Activated naive CD8-positive, alpha-beta T cell treated with anti-CD3 and anti-CD28 coated beads, Interleukin-2, amount 10 ng/mL, durations not matched to agents 7 days and 5 days (primary cell): Measurements from ENCODE around the gene LIPK. TPM values are rescaled to one million over a fixed set of nuclear protein-coding genes. Genes with fewer than 3 reads are reported as not detected.
A peak's percentile ranks its signal among the peaks of the same experiment; 100 is the strongest.
"Not testable (repeated sequence)": the region's sequence is repeated elsewhere in the genome, so short reads cannot be mapped to it uniquely, and the experiment has no call there.

Experiments used
- ATAC-seq: fragments of 150-1000 bp; cut with Tn5 transposase; one replicate; pipeline ENCODE4 v1.10.0; 2021; ENCODE audit warnings: low read depth, moderate library complexity
- POLR2A ChIA-PET: fragments of 350-600 bp; sonication (Branson Sonifier 250); formaldehyde crosslinking; loops from one replicate; lab custom pipeline; 2021; ENCODE audit warnings: antibody characterized with exemption; lab: Charles Lee
- DNase-seq: peaks from one replicate; pipeline ENCODE4 v3.0.0; 2021
- H3K27ac Mint-ChIP-seq: one replicate; pipeline ENCODE4 v1.8.0; 2022; ENCODE audit warnings: mild to moderate bottlenecking, mixed read lengths
- H3K27me3 Mint-ChIP-seq: one replicate; pipeline ENCODE4 v1.8.0; 2022; ENCODE audit warnings: mild to moderate bottlenecking, moderate library complexity, mixed read lengths
- H3K36me3 Mint-ChIP-seq: one replicate; pipeline ENCODE4 v1.8.0; 2021; ENCODE audit warnings: mild to moderate bottlenecking, mixed read lengths
- H3K4me1 Mint-ChIP-seq: one replicate; pipeline ENCODE4 v1.8.0; 2021; ENCODE audit warnings: mixed read lengths
- H3K4me3 Mint-ChIP-seq: one replicate; pipeline ENCODE4 v1.8.0; 2022; ENCODE audit warnings: mild to moderate bottlenecking, moderate library complexity, mixed read lengths
- H3K9me3 Mint-ChIP-seq: one replicate; pipeline ENCODE4 v1.8.0; 2021; ENCODE audit warnings: mixed read lengths
- total RNA-seq, 2 experiments: library from RNA; stranded (reverse); gene quantifications; one replicate each; pipeline ENCODE4 v1.2.3, GENCODE V29; 2021

The LIPK gene, protein sequence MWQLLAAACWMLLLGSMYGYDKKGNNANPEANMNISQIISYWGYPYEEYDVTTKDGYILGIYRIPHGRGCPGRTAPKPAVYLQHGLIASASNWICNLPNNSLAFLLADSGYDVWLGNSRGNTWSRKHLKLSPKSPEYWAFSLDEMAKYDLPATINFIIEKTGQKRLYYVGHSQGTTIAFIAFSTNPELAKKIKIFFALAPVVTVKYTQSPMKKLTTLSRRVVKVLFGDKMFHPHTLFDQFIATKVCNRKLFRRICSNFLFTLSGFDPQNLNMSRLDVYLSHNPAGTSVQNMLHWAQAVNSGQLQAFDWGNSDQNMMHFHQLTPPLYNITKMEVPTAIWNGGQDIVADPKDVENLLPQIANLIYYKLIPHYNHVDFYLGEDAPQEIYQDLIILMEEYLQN
- not detected for total RNA-seq

DNA sequence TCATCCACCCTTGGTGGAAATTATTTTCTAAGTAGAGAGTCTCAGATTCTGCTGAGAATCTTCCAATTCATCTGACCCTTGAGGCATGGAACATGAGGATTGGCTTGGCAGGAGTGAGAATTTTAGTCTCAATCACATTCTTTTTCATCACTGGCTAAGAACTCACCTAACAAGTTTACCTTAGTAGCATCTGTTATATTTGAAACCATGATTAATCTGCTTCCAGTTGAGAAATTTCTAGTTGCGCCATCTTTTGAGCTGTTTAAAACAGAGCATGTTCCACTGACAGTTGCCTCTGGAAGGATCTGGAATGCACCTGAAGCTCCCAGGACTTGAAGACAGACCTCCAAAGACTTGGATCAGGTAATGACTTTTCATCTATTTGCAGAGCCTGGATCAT is at the start of gene LIPK:
Gene LIPK, plus strand, starts transcription at position 292 of the 400 bp plus-strand sequence. CDS start 18,295 bp downstream, outside the sequence.
- no peak for ATAC-seq
- H3K4me3 Mint-ChIP-seq = no peak within 1 kb of the TSS
- H3K27me3 Mint-ChIP-seq = peaks cover 4% of the 10 kb centered on the region
- no peaks in the 10 kb centered on the region for H3K4me1 Mint-ChIP-seq
- DNase-seq = no peak
- H3K27ac Mint-ChIP-seq = no peak within 1 kb of the TSS
- H3K36me3 Mint-ChIP-seq = no peaks in the 10 kb centered on the region
- no peaks in the 10 kb centered on the region for H3K9me3 Mint-ChIP-seq
- POLR2A ChIA-PET = no interaction called here

DNA sequence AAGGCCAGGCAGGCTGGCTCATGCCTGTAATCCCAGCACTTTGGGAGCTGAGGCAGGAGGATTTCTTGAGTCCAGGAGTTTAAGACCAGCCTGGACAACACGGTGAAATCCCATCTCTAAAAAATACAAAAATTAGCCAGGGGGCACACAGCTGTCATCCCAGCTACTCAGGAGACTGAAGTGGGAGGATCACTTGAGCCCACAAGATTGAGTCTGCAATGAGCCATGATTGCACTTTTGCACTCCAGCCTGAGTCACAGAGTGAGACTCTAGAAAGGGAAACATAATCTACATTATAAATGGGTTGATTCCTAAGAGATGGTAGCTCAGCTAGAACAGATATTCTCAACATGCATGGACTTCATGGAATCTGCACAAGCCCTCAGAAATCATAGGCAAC is 48.1 kb upstream of the LIPK start:
- DNase-seq (no peak), ATAC-seq (no peak)
- Mint-ChIP-seq H3K27ac (no peak overlapping the region), H3K9me3 (no peaks in the 10 kb centered on the region), H3K4me3 (no peak overlapping the region), H3K36me3 (no peaks in the 10 kb centered on the region), H3K27me3 (peaks cover 9% of the 10 kb centered on the region), H3K4me1 (no peaks in the 10 kb centered on the region)
- POLR2A ChIA-PET = no interaction called here

DNA sequence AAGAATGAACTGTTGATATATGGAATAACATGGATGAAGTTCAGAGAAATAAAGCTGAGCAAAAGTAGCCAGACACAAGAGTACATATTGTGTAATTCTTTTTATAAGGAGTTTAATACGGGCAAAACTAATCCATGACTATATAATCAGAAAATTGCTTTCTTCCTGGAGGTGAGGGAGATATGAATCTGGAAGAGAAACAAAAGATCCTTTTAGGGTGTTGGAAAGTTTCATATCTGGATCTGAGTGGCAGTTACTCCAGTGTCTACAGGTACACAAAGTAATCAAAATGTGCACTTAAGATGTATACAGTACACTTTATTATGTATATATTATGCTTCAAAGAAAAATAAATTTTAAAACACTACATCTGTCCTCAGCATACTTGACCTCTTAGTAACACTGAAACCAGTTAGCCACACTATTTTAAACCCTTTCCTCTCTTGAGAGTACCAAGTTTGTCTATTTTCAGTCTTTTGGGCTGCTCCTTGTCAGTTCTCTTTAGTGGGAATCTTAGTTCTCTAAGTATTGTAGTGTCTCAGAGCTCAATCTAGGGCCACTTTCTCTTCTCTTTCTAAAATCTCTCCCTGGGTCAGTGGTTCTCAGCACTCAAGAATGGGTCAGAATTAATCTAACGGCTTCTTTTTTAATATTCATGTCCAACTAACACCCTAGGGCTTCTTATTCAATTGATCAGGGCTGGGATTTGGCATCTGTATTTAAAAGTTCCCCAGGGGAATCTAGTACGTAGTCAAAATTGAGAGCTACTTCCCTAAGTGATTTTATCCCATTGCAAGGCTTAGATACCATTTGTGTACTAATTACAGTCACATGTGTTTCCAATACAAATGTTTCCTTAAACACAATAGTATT is 46.1 kb upstream of the LIPK start:
- H3K9me3 Mint-ChIP-seq = no peaks in the 10 kb centered on the region
- H3K4me3 Mint-ChIP-seq = no peak overlapping the region
- ATAC-seq (no peak), DNase-seq (no peak)
- peaks cover 6% of the 10 kb centered on the region for H3K27me3 Mint-ChIP-seq
- no peaks in the 10 kb centered on the region for H3K36me3 Mint-ChIP-seq
- POLR2A ChIA-PET = no interaction called here
- H3K4me1 Mint-ChIP-seq = no peaks in the 10 kb centered on the region
- no peak overlapping the region for H3K27ac Mint-ChIP-seq

DNA sequence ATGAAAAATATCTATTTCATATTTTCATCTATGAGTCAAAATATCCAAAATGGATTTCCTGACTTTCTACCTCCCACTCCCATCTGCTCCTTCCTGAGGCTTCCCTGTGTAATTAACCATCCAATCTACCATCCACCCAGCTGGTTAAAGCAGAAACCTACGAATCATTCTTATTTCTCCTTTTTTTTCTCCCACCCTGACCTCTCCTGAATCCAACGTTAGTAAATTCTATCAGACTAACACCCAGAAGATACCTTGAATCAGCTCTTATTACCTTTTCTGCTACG is 45.5 kb upstream of the LIPK start:
- H3K4me3 Mint-ChIP-seq = no peak overlapping the region
- POLR2A ChIA-PET = no interaction called here
- no peaks in the 10 kb centered on the region for H3K4me1 Mint-ChIP-seq
- no peak for DNase-seq
- H3K36me3 Mint-ChIP-seq = no peaks in the 10 kb centered on the region
- H3K27ac Mint-ChIP-seq = no peak overlapping the region
- H3K27me3 Mint-ChIP-seq = peaks cover 4% of the 10 kb centered on the region
- no peak for ATAC-seq
- H3K9me3 Mint-ChIP-seq = no peaks in the 10 kb centered on the region

DNA sequence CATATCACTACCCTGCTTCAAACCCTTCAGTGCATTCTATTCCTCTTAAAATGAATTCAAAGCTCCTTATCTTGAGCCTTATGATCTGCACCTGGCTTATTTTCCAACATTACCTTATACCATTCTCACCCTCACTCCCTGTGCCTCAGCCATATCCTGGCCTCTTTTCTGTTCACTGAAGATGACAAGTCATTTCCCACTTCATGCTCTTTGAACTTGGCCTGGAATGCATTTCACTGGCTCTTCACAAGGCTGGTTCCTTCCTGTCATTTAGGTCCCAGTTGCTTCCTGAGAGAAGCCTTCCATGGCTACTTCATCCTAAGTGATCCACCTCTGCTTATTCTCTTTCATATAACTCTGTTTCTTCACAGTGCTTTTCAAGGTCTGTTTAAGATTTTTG is 45.0 kb upstream of the LIPK start:
- Mint-ChIP-seq H3K4me3 (no peak overlapping the region), H3K27me3 (peaks cover 4% of the 10 kb centered on the region), H3K9me3 (no peaks in the 10 kb centered on the region), H3K27ac (no peak overlapping the region), H3K36me3 (no peaks in the 10 kb centered on the region), H3K4me1 (no peaks in the 10 kb centered on the region)
- DNase-seq (no peak), ATAC-seq (no peak)
- POLR2A ChIA-PET = no interaction called here

DNA sequence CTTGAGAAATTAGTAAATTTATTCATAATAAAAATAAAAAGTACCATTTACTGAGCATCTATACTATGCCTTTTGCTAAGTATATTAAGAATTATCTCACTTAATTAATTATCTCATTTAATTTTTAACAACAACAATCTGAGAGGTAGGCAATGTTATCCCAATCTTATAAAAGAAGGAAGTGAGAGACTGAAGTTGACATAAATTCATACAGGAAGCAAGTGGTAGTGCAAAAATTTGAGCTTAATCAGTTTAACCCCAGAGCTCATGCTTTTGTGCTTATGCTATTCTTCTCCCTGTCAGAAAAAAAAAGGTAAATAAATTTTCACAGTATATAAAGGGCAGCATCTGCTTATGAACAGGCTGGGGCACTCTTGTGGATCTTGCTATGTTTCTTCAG is 44.5 kb upstream of the LIPK start:
- no peak overlapping the region for H3K27ac Mint-ChIP-seq
- ATAC-seq = no peak

DNA sequence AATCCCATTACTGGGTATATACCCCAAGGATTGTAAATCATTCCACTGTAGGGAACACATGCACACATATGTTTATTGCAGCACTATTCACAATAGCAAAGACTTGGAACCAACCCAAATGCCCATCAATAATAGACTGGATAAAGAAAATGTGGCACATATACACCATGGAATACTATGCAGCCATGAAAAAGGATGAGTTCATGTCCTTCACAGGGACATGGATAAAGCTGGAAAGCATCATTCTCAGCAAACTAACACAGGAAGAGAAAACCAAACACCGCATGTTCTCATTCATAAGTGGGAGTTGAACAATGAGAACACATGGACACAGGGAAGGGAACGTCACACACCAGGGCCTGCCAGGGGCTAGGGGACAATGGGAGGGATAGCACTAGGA is 42.9 kb upstream of the LIPK start:
- POLR2A ChIA-PET, H3K27ac Mint-ChIP-seq: not testable (repeated sequence)

More for the DNA sequence above, 44.5 kb upstream of the LIPK start:
- H3K9me3 Mint-ChIP-seq = no peaks in the 10 kb centered on the region
- no peaks in the 10 kb centered on the region for H3K4me1 Mint-ChIP-seq
- H3K27me3 Mint-ChIP-seq = peaks cover 6% of the 10 kb centered on the region
- H3K36me3 Mint-ChIP-seq = no peaks in the 10 kb centered on the region
- POLR2A ChIA-PET = no interaction called here
- no peak for DNase-seq
- H3K4me3 Mint-ChIP-seq = no peak overlapping the region

DNA sequence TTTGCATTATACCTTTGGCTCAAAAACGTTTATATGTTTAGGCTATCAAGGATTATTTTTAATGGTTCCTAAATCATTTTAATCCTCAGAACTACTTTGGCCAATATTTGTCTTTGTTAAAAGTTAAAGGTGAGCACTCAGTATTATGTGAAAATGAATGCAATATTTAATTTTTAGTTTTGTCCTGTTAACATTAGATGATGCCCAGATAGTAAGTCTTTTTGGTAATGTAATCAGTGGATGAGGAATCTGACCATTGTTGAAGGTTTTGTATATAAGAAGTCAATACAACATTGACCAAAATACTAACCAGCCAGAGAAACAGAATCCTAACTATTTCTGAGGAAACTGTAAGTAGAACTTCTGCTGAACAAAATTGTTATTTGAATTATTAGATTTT is 41.9 kb upstream of the LIPK start, which contains the start of gene LIPF:
Gene LIPF, plus strand, starts transcription at position 301 of the 400 bp plus-strand sequence. CDS start 2,856 bp downstream, outside the sequence.
- DNase-seq = no peak
- Mint-ChIP-seq H3K4me3 (no peak within 1 kb of the TSS), H3K27ac (no peak within 1 kb of the TSS), H3K4me1 (no peaks in the 10 kb centered on the region), H3K9me3 (no peaks in the 10 kb centered on the region), H3K36me3 (no peaks in the 10 kb centered on the region), H3K27me3 (peaks cover 5% of the 10 kb centered on the region)
- POLR2A ChIA-PET = no interaction called here
- no peak for ATAC-seq

More for the DNA sequence above, 42.9 kb upstream of the LIPK start:
- not testable (repeated sequence) for H3K4me3 Mint-ChIP-seq, DNase-seq, H3K9me3 Mint-ChIP-seq, H3K4me1 Mint-ChIP-seq, ATAC-seq, H3K36me3 Mint-ChIP-seq, H3K27me3 Mint-ChIP-seq

DNA sequence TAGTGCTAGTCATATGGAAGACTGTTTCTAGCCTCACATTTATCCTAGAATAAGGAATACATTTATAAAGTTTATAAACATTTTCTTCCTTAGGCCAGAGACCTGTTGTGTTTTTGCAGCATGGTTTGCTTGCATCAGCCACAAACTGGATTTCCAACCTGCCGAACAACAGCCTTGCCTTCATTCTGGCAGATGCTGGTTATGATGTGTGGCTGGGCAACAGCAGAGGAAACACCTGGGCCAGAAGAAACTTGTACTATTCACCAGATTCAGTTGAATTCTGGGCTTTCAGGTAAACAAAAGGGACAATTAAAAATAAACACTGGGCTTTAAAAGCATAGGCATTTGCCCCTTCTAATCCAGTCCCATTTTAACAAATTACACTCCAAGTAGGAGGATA is 37.6 kb upstream of the LIPK start:
- peaks cover 6% of the 10 kb centered on the region for H3K4me1 Mint-ChIP-seq
- POLR2A ChIA-PET = no interaction called here
- H3K27ac Mint-ChIP-seq = no peak overlapping the region
- peaks cover 5% of the 10 kb centered on the region for H3K27me3 Mint-ChIP-seq
- H3K4me3 Mint-ChIP-seq = no peak overlapping the region
- no peaks in the 10 kb centered on the region for H3K36me3 Mint-ChIP-seq
- no peaks in the 10 kb centered on the region for H3K9me3 Mint-ChIP-seq
- DNase-seq (no peak), ATAC-seq (no peak)

DNA sequence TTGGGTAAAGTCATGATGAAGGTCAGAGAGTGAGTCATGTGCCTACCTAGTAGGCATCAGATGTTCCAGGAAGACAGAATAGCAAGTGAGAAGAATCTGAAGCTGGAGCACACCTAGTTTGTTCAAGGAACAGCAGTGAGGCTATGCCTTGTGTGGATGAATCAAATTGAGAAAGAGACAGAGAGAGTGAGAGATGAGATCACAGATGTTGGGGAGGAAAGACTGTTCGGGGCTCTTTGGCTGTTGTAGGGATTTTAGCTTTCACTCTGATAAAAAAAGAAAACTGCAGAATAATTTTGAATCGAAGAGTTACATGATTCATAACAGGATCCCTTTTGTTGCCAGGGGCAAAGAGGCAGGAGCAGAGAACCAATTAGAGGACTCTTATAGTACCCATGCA is 35.6 kb upstream of the LIPK start:
- no peak overlapping the region for H3K27ac Mint-ChIP-seq
- POLR2A ChIA-PET = no interaction called here

DNA sequence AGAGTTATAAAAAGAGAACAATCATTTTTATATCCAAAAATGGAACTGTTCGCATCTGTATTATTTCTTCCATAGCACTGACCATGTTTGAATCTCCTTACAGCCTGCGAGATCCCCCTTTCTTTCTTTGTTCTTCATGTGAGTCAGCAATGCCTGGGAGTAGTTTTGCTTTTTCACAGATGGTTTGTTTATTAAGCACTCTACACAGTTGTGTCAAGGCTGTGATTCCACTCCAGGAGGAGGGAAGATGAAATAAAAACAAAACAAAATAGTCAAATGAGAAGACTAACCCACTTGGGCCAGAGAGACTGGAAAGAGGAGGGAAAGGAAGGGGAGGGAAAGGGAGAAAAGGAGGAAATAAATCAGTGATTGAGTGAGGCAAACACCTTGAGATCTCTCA is 34.0 kb upstream of the LIPK start:
- DNase-seq (no peak), ATAC-seq (no peak)
- H3K27ac Mint-ChIP-seq = no peak overlapping the region
- H3K4me3 Mint-ChIP-seq = no peak overlapping the region
- POLR2A ChIA-PET = no interaction called here
- no peaks in the 10 kb centered on the region for H3K9me3 Mint-ChIP-seq
- H3K27me3 Mint-ChIP-seq = peaks cover 7% of the 10 kb centered on the region
- peaks cover 6% of the 10 kb centered on the region for H3K4me1 Mint-ChIP-seq
- no peaks in the 10 kb centered on the region for H3K36me3 Mint-ChIP-seq

More for the DNA sequence above, 35.6 kb upstream of the LIPK start:
- DNase-seq (no peak), ATAC-seq (peak; percentile 54)
- H3K9me3 Mint-ChIP-seq = no peaks in the 10 kb centered on the region
- H3K27me3 Mint-ChIP-seq = peaks cover 9% of the 10 kb centered on the region
- no peak overlapping the region for H3K4me3 Mint-ChIP-seq
- peaks cover 6% of the 10 kb centered on the region for H3K4me1 Mint-ChIP-seq
- H3K36me3 Mint-ChIP-seq = no peaks in the 10 kb centered on the region

DNA sequence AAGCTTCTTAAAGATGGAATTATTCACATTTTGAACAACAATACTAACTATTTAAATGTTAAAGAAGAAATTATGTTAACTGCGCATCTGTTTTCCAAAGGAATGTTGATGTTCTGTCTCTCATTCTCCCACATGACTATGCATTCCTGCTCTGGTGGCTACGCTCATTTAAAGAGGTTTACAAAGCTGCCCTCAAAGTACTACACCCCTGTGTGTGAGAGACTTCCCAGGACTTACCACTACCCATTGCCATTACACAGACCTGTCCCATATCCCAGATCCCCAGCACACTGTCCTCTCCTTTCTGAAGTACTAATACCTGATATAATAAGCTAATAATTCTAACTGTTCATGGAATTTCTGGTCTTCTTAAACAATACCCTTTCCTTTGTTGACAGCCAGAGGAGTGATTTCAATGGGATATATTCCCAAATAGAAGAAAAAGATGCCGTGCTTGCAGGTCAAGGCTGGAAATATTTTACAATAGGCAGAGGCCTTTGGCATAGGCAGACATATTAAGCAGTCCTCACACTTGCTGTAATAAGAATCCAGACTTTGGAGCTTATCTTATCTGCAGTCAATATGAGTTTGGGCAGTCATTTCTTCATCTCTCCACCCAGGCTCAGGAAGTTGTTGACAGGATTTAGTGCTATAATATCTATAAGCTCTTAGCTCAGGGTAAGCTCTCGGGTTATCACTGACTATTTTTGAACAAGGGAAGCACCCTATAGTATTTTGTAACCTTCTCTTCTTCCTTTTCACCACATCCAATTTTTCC is 29.6 kb upstream of the LIPK start:
- H3K4me1 Mint-ChIP-seq = no peaks in the 10 kb centered on the region
- H3K4me3 Mint-ChIP-seq = no peak overlapping the region
- ATAC-seq (no peak), DNase-seq (no peak)
- peaks cover 9% of the 10 kb centered on the region for H3K27me3 Mint-ChIP-seq
- H3K9me3 Mint-ChIP-seq = no peaks in the 10 kb centered on the region
- POLR2A ChIA-PET = no interaction called here
- no peak overlapping the region for H3K27ac Mint-ChIP-seq
- no peaks in the 10 kb centered on the region for H3K36me3 Mint-ChIP-seq

DNA sequence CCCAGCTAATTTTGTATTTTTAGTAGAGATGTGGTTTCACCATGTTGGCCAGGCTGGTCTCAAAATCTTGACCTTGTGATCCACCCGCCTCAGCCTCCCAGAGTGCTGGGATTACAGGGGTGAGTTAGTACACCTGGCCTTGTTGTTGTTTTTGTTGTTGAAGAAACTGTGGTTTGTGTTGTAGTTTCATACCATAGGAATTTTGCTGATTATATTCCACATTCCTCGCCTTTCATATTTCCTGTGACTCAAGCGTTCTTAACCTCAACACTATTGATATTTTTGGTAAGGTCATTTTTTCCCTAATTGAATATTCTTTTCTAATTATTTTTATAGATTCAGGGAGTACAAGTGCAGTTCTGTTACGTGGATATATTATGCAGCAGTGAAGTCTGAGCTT is 25.1 kb upstream of the LIPK start:
- Mint-ChIP-seq H3K27ac (no peak overlapping the region), H3K4me1 (no peaks in the 10 kb centered on the region), H3K36me3 (no peaks in the 10 kb centered on the region), H3K4me3 (no peak overlapping the region), H3K27me3 (peaks cover 20% of the 10 kb centered on the region), H3K9me3 (no peaks in the 10 kb centered on the region)
- POLR2A ChIA-PET = no interaction called here
- DNase-seq (no peak), ATAC-seq (no peak)
